Esophagus mucosa (tissue), 1 donor: Measurements from ENCODE around the gene IFNW1. TPM values are rescaled to one million over a fixed set of nuclear protein-coding genes. Genes with fewer than 3 reads are reported as not detected.
"Not testable (repeated sequence)": the region's sequence is repeated elsewhere in the genome, so short reads cannot be mapped to it uniquely, and the experiment has no call there.

Experiments
- ATAC-seq: fragments of 200-7000 bp; cut with Tn5 transposase; one replicate; pipeline ENCODE4 v1.9.1; 2020
- total RNA-seq: library from RNA; stranded (reverse); gene quantifications from one replicate; pipeline ENCODE4 v1.2.4, GENCODE V29; 2023
- donor health status: DM: yes; HTN: yes; CAD: no.

Gene IFNW1
- total RNA-seq, result not detected

- ATAC-seq, result no peak
Observed at GRCh38 chr9:21141427-21141882, at the start of gene IFNW1. Gene IFNW1, minus strand, starts transcription at chr9:21141832. Its CDS starts 262 bp downstream, at chr9:21141570.

DNA sequence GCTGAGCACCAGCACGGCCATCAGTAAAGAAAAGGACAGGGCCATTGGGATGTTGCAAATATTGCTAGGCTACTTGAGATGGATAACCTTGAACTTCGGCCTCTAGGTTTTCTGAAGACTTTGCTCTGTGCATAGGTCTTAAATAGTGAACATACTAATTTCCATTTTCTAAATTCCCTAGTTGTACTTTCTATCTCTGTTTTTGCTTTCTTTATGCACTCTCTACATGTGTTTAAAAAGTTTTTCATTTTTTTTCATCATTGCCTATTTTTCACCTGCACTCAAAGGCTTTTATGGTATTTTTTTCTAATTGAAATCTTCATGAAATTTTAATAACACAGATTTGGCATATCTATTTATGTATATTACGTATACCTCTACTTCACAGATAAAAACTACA lies 45.9 kb upstream of the IFNW1 start, which contains the start of gene IFNA4:
Gene IFNA4 (minus strand): TSS at position 101 of the 400 bp plus-strand sequence. CDS start 56 bp downstream, at position 45.
- not testable (repeated sequence) for ATAC-seq

GRCh38 chr9:21182810-21183736 lies 41.4 kb upstream of the IFNW1 start:
- peak; percentile 64 for ATAC-seq

DNA sequence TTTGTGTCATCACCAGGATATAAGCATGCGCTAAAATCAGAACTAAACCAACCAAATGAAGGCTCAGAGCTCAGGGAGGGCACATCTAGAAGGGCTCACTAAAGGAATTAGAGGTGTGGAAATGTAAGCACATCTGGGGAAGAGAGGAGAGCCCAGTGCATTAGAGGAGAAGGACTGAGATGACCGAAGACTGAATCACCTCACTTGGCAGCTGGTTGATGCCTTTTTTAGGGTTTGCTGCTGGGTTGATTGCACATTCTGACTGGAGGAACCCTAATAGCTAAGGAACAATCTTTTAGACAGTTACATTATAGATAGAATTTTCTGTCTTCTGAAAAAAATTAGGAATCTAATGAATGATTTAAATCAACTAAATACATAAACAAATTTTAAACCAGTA lies 33.0 kb upstream of the IFNW1 start:
- no peak for ATAC-seq

- ATAC-seq, result no peak
Observed at GRCh38 chr9:21172156-21172555, 30.5 kb upstream of the IFNW1 start.

DNA sequence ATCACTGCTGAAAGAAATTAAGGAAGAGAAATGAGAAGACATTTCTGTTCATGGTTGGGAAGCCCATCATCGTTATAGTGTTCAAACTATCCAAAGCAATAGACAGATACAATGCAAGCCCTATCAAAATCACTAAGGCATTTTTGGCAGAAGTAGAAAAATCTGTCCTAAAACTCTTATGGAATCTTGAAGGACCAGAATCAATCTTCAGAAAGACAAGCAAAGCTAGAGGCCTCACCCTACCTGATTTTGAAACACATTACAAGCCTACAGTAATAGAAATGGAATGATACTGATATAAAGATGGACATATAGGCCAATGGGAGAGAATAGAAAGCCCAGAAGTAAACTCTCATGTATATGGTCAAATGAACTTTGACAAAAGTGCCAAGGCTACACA lies 29.7 kb upstream of the IFNW1 start:
- no peak for ATAC-seq

GRCh38 chr9:21166560-21166959 lies 24.9 kb upstream of the IFNW1 start, which contains the start of gene IFNA21:
Gene IFNA21, minus strand, starts transcription at chr9:21166660. Its CDS starts 48 bp downstream, at chr9:21166612.
- ATAC-seq, result not testable (repeated sequence)

- ATAC-seq, result no peak
Observed at GRCh38 chr9:21165516-21165915, 23.9 kb upstream of the IFNW1 start.

DNA sequence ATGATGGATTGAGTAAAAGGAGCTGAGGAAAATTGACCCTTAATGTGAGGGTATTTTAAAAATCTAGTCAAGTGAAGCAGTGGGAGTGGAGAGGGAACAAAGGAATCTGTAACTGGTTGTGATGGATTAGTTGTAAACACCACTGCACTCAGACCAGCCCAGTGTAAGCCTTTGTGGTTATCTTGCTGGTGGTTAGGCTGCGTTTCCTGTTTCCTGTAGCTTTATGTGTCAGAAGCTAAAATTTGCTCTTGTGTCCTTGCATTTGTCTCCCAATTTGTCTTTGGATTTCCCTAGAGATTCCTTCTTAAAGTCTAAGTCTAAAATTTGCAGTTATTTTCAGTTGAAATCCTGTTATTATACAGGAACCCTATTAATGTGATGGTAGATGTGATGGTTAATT lies 18.5 kb upstream of the IFNW1 start:
- ATAC-seq, result no peak

- no peak for ATAC-seq
Observed at GRCh38 chr9:21155501-21155900, 13.9 kb upstream of the IFNW1 start.

DNA sequence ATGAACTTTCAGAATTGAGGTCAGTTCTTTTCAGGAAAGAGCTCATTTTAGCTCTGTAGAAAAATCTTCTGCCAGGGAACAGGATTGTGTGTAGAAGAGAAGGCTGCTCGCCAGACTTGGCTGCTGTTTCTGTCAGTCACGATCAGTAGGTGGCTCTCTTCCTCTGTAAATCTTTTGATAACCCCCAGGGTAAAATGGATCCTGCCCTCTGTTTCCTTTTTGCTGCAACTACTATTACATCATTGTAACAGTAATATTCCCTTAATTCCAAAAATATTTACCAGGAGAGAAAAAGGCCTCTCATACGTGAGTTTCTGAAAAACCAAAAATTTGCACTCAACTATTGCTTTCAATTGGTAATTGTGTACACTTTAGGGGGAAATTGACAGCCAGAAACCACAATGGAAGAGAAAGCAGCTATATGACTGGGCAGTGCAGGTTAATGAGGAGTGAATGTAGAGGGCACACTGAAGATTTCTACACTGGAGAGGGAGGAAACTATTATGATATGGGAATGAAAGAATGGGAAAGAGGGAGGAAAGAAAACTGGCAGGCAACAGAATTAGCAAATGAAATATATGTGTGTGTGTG lies 12.5 kb upstream of the IFNW1 start:
- ATAC-seq, result no peak

GRCh38 chr9:21153336-21154017 lies 11.8 kb upstream of the IFNW1 start:
- no peak for ATAC-seq

DNA sequence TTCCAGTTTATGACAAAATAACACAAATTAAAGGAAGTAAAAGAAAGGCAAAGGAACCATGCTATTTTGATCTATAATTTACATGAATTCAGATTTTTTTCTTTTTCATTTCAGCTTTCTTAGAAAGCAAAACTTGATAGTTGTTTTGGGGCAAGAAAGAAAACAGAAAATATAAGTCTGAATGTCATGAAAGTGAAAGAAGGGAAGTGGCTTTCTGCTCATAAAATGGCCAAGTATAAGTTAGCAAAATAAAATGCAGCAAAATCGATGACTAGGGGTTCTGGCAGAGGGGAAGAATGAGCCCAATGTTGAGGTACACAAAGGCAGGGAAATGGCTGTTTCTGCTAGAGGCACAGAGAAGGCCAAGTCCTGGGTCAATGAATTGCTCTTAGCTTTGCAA lies 3.0 kb upstream of the IFNW1 start:
- no peak for ATAC-seq

DNA sequence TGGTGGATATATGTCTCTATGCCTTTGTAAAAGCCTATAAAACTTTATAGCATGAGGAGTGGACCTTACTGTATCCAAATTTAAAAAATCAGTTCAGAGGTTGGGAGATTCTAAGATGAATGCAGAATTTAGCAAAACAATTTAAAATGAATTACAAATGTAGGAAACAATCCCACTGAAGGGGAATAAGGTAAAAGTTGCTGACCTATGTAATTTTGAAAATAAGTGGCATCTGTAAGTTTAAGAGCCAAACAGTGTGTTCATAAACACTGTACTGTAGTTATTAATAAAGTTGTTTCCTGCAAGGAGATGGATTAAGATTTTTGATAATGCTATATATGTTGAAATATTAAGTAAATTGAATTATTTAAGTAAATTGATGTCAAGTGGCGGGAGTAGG lies 4.6 kb downstream of the IFNW1 start:
- ATAC-seq, result no peak

- no peak for ATAC-seq
Observed at GRCh38 chr9:21135736-21136135, 5.9 kb downstream of the IFNW1 start.

GRCh38 chr9:21128186-21128585 lies 13.4 kb downstream of the IFNW1 start:
- ATAC-seq, result not testable (repeated sequence)

DNA sequence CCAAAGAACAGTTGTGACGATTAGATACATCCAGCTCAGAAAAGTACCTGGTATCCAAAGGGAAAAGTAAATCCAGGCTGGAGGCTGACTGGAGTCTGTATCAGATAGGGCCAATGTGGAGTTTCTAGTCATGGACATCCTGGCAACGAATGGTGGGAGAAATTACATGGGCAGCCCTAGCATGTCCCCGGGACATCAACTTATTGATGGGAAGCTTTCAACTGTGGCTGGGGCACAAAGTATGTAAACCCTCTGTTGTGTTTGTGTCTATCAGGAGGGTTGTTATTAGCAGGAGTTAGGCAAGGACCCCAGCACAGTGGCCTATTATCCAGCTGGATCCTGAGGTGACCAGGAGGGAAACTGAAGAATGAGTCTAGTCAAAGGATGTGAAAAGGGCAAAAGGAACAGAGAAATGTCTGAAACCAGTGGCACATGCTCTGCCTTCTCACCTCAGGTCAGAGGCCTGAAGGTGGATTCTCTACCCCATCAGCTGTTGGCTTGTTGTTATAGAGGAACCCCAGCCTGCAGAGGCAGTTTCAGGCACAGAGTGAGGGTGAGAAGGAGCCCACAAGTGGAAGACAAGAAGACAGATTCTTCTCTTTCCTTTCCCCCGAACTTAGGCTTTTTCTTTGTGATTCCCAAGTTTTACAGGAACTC lies 19.9 kb downstream of the IFNW1 start:
- ATAC-seq, result no peak

GRCh38 chr9:21121079-21121478 lies 20.6 kb downstream of the IFNW1 start:
- no peak for ATAC-seq

DNA sequence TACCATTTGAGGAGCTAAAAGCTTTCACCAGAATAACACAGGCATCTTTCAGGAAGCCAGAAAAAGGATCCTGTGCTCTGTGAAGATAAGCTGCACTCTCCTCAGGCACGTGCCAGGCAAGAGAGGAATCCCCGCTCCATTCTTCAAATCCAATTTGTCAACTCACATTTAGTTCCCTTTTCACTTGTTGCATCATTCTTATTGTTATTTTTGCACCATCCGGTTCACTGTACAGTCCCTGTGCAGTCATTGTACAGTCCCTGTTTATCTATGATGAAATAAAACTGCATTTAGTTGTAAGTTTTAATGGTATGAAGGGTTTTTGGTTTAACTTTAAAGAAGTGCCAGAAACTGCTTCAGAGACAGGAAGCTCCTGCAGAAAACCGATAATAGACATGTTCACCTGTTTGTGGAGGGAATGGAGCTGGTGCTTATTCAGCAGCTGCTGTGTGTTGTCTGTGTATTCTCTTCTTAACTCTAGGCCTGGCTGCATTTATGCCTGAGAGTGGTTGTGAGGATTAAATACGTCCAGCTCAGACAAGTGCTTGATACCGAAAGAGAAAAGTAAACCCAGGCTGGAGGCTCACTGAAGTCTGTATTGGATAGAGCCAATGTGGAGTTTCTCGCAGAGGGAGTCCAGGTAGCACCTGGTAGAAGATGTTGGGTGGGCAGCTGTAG lies 22.4 kb downstream of the IFNW1 start:
- no peak for ATAC-seq

GRCh38 chr9:21114311-21114710 lies 27.3 kb downstream of the IFNW1 start:
- no peak for ATAC-seq

GRCh38 chr9:21110708-21111576 lies 30.7 kb downstream of the IFNW1 start:
- peak; percentile 75 for ATAC-seq
